ENCODE results near the gene PEAR1.

The PEAR1 gene, protein sequence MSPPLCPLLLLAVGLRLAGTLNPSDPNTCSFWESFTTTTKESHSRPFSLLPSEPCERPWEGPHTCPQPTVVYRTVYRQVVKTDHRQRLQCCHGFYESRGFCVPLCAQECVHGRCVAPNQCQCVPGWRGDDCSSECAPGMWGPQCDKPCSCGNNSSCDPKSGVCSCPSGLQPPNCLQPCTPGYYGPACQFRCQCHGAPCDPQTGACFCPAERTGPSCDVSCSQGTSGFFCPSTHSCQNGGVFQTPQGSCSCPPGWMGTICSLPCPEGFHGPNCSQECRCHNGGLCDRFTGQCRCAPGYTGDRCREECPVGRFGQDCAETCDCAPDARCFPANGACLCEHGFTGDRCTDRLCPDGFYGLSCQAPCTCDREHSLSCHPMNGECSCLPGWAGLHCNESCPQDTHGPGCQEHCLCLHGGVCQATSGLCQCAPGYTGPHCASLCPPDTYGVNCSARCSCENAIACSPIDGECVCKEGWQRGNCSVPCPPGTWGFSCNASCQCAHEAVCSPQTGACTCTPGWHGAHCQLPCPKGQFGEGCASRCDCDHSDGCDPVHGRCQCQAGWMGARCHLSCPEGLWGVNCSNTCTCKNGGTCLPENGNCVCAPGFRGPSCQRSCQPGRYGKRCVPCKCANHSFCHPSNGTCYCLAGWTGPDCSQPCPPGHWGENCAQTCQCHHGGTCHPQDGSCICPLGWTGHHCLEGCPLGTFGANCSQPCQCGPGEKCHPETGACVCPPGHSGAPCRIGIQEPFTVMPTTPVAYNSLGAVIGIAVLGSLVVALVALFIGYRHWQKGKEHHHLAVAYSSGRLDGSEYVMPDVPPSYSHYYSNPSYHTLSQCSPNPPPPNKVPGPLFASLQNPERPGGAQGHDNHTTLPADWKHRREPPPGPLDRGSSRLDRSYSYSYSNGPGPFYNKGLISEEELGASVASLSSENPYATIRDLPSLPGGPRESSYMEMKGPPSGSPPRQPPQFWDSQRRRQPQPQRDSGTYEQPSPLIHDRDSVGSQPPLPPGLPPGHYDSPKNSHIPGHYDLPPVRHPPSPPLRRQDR

DNA sequence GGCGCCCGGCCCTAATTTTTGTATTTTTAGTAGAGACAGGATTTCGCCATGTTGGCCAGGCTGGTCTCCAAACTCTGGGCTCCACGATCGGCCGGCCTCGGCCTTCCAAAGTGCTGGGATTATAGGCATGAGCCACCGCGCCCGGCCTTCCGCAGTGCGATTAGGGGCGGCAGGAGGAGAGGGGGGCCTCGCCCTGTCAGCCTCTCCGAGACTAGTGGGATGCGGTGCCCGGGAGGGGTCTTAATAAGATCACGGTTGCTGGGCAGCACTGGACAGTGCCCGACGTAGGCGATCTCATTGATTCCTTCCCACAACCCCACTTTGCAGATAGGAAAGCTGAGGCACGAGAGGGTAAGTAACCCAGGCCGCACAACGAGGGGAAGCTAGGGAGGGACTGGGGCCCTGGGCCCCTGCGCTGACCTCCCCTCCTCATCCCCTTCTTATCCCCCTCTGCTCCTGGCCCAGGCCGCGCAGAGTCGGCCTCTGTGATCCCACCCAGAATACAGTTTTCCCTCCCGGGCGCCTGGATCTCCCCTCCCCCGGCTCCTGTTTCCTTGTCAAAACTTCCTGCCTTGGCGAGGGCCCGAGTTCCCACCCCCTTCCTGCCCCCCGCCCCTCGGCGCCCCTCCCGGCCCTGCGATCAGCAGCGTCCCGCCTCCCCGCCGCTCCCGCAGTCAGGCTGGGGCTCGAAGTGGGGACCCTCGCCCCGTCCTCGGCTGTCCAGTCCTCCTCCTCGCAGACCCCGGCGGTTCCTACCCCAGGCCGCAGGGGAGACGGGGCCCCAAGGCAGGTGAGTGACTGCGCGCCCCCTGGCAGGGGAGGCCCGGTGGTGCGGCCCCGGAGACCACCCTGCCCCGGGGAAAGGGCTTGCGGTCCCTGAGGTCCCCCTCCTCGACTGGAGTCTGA is at the start of gene PEAR1:
PEAR1 (plus strand) TSS at position 671 of the 906 bp plus-strand sequence. CDS start 10,209 bp downstream, outside the sequence.
- DNase-seq: no peak

GRCh38 chr1:156844102-156844501 is 49.4 kb upstream of the PEAR1 start:
- DNase-seq: no peak

- DNase-seq: no peak
Observed at GRCh38 chr1:156844638-156845037, 48.9 kb upstream of the PEAR1 start.

DNA sequence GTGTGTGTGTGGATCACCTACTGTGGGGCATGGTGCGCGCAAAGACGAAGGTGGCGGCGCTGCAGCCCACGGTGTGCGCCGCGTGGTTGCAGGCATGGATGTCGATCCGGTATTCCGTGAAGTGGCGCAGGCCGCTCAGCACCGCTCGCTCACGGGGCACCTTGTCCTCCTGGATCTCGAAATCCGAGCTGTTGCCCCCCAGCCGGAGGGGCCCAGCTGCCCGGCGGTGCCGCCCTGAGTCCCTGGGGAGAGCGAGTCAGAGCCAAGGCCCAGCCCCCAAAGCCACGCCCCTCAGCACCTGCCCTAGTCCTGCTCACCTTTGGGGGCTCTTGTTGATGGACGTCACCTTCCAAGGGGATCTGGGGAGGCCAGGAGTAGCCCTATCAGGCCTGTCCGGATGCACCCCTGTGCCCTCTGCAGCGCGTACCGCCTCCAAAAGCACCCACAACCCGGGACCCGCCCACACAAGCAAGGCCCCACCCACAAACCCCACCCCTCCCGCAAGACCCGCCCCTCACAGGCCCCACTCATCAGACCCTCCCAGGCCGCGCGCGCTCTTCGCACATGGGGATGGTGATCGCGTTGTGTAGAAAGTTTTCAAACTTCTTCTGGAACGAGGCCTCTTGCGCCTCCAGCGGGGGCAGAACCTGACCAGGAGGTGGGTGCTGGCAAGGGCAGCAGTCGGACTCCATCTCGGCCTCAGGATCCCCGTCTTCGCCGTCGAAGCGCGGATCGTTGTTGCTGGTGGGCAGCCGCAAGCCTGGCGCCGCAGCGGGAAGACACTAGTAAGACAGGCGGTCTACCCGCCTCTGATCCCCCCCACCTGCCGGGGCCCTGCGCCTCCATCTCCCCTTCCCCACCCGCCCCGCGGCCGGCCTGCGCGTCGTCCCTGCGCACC is 48.2 kb upstream of the PEAR1 start:
- no peak for DNase-seq

- DNase-seq: no peak
Observed at GRCh38 chr1:156845953-156846545, 47.5 kb upstream of the PEAR1 start.

DNA sequence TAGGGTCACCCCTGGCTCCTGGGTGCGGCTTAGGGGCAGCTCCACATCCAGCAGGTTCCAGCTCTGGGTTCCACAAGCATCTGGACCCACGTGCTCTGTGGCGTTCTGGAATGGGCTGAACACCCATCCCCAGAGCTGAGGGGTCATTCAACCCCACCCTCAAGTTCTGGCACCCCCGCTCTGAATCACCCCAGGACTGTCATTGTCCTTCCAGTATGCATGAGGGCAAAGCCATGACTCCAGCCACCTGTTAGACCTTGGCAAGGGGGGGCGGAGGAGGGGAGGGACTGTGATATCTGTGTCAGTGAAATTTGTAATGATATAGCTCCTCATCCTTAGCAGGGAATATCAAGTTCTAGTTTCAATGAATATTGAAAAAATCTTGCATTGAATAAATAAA is 46.9 kb upstream of the PEAR1 start:
- no peak for DNase-seq

DNA sequence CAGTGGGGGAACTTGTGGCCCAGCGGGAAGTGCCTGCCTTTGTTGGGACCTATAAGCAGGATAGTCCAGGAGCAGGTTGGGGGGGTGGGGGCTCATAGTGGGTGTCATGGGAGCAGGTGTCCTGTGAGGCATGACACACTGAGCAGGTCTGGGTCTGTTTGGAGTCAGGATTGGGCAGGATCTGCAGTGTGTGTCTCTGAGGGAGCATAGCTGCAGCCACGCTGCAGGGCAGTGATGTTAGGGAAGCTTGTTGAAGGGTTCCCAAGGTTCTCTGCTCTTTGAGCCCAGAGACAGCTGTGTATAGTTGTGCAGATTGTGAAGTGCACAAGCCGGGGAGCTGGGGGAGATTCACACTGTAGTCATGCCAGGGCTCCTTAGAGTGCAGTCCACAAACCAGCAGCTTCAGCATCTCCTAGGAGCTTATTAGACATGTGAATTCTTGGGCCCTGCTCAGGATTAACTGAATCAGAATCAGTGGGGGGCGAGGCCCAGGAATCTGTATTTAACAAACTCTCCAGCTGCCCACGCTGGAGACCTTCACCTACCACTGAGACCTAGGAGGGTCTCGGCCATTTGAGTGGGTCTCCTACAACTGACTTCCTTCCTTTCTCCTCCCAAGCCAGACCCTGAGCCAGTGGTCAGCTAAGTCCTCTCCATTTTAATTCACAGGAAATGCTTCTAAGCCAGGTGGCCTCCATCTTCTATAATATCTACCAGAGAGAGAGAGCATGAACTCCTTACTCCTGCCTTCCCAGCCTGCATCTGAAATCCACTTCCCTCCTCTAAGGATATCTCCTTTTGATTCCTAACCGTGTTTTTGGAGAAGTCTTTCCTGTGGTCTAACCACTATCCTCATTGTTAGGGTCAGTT is 45.7 kb upstream of the PEAR1 start:
- no peak for DNase-seq

GRCh38 chr1:156848461-156849150 is 44.9 kb upstream of the PEAR1 start:
- DNase-seq: no peak

DNA sequence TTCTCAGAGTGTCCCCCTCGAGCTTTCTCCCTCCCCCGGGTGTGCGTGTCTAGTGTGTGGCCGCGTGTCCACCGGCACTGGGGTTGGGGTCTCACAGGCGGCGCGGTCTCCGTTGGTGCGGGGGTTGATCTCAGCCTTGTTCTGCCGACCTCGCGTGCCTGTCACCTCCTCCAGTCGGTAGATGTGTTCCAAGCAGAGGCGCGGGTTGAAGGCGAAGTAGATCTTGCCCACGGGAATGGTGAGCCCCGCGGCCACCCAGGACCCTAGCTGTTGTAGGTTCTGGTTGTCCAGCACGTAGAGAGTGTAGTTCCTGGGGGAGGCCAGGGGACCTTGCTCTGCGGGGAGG is 44.4 kb upstream of the PEAR1 start:
- no peak for DNase-seq

DNA sequence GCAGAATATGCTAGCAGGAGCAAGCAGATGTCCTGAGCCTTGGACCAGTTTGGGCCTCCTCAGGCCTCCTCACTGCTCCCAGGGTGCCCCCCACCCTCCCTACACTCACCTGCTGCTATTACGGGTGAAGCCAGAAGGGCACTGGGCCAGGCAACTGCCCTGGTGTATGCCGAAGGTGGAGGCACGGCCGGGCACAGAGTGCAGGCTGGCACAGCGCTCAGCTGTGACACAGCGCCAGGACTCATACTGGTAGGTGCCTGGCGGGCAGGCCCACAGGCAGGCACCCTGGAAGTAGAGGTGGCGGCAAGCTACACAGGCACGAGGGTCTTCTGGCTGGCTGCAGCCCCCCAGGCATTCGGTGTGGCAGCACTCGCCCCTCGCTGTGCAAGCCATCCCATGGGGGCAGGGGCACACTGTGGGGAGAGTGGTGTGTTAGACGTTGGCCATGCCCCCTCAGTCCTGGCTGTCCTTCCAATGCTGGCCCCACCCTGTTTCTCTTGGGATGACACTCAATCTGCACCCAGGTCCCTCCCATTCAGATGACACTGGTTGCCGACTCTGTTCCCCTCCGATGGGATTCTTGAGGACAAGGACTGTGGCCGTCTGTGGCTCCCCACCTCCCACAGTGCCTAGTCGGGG is 41.6 kb upstream of the PEAR1 start:
- DNase-seq: no peak

- DNase-seq: no peak
Observed at GRCh38 chr1:156852418-156852874, 41.1 kb upstream of the PEAR1 start.

DNA sequence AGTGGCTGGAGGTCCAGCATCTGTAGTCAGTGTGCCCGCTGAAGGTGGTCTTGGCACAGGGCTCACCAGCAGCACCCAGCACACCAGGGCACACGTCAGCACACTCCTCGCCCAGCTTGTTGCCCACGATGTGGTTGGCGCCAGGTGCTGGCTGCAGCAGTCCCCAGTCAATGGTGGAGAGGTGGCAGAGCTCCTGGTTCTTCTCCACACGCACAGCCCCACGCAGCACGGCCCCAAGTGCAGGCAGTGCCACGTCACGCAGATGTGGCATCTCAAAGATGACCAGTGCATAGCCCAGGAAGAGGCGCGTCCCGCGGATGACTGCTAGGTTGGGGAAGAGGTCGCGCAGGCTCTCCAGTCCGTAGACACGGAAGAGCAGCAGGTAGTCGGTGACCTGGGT is 39.8 kb upstream of the PEAR1 start:
- DNase-seq: no peak

GRCh38 chr1:156854634-156855033 is 38.9 kb upstream of the PEAR1 start:
- DNase-seq: no peak

- no peak for DNase-seq
Observed at GRCh38 chr1:156856282-156856785, 37.2 kb upstream of the PEAR1 start.

GRCh38 chr1:156857532-156857931 is 36.0 kb upstream of the PEAR1 start:
- DNase-seq: no peak

DNA sequence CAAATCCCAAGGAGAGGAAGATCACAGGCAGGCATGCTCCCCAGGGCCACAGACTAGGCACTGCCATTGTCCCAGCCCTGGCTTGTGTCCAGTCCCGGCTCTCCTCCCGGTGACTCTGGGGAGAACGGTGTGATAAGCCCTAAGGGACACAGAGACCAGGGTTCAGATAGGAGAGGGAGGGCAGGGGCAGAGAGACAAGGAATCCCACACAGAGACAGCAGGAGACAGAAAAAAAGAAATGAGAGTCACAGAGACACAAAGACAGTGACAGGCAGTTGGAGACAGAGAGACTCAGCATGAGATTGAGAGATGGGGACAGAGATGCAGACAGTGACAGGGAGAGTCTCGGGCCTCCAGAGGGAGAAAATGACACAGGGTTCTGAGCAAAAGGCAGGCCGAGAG is 35.0 kb upstream of the PEAR1 start:
- no peak for DNase-seq

DNA sequence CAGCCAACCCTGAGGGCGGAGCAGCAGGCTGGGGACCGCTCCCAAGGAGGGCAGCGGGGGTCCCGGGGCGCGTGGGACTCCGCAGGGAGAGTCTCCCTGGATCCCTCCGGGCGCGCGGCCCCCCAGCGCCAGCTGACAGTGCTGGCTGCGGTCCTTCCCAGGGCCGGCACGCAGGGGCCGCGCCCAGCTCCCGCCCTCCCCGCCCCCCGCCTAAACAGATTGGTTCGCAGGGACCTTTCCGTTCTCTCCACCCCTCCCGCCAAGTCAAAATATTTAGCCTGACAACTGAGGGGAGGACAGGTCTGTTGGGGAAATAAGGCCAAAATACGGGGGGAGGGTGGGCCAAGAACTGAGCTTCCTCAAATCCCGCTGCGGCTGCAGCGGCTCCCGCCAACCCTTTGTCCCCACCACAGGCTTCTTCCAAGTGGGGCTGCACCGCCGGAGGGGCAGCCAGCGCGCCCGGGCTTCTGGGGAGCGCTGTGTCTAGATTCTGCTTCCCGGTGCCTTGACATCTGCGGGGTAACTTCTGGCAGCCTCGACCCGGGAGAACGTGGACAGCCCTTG is 34.5 kb upstream of the PEAR1 start, which contains the start of gene INSRR:
INSRR (minus strand) TSS at position 159 of the 564 bp plus-strand sequence. CDS start 496 bp downstream, outside the sequence.
- DNase-seq: no peak

GRCh38 chr1:156859523-156860112 is 33.9 kb upstream of the PEAR1 start:
- no peak for DNase-seq
